RKO (cell line): Measurements from ENCODE around the gene EFCAB3.
"Not testable (repeated sequence)": the region's sequence is repeated elsewhere in the genome, so short reads cannot be mapped to it uniquely, and the experiment has no call there.

Experiments
- DNase-seq: peaks from one replicate; pipeline ENCODE4 v3.0.0-alpha.2; 2016; ENCODE audit warnings: low spot score

The EFCAB3 gene

GRCh38 chr17:62380253-62380652 lies at the start of gene EFCAB3:
Gene EFCAB3, plus strand, starts transcription at chr17:62380553. Its CDS starts 2,427 bp downstream, at chr17:62382980.
- DNase-seq: no peak

- DNase-seq: no peak
Observed at GRCh38 chr17:62336527-62336926, 43.8 kb upstream of the EFCAB3 start.

- no peak for DNase-seq
Observed at GRCh38 chr17:62343764-62344270, 36.5 kb upstream of the EFCAB3 start.

- DNase-seq: no peak
Observed at GRCh38 chr17:62351176-62351575, 29.2 kb upstream of the EFCAB3 start.

GRCh38 chr17:62366191-62366590 lies 14.2 kb upstream of the EFCAB3 start:
- DNase-seq: no peak

- DNase-seq: no peak
Observed at GRCh38 chr17:62381561-62381960, 1.2 kb downstream of the EFCAB3 start.

GRCh38 chr17:62388856-62389255 lies 8.5 kb downstream of the EFCAB3 start:
- no peak for DNase-seq

- DNase-seq: no peak
Observed at GRCh38 chr17:62392908-62393307, 12.6 kb downstream of the EFCAB3 start.

- no peak for DNase-seq
Observed at GRCh38 chr17:62398891-62399290, 18.5 kb downstream of the EFCAB3 start.

GRCh38 chr17:62405451-62405850 lies 25.1 kb downstream of the EFCAB3 start:
- DNase-seq: no peak

GRCh38 chr17:62413090-62413489 lies 32.7 kb downstream of the EFCAB3 start:
- DNase-seq: not testable (repeated sequence)

- peak; percentile 95 for DNase-seq
Observed at GRCh38 chr17:62423647-62424461, 43.5 kb downstream of the EFCAB3 start, which contains the start of gene METTL2A. Gene METTL2A, plus strand, starts transcription at chr17:62423897. Its CDS starts 6 bp downstream, at chr17:62423903.

- DNase-seq: not testable (repeated sequence)
Observed at GRCh38 chr17:62426214-62426613, 45.9 kb downstream of the EFCAB3 start.

- DNase-seq: not testable (repeated sequence)
Observed at GRCh38 chr17:62435251-62435650, 54.9 kb downstream of the EFCAB3 start.

GRCh38 chr17:62441181-62441580 lies 60.8 kb downstream of the EFCAB3 start:
- DNase-seq: not testable (repeated sequence)

- no peak for DNase-seq
Observed at GRCh38 chr17:62444063-62444462, 63.7 kb downstream of the EFCAB3 start.

GRCh38 chr17:62445791-62446190 lies 65.4 kb downstream of the EFCAB3 start:
- not testable (repeated sequence) for DNase-seq

GRCh38 chr17:62452195-62452594 lies 71.8 kb downstream of the EFCAB3 start:
- not testable (repeated sequence) for DNase-seq

GRCh38 chr17:62453041-62453440 lies 72.7 kb downstream of the EFCAB3 start:
- DNase-seq: not testable (repeated sequence)

- DNase-seq: not testable (repeated sequence)
Observed at GRCh38 chr17:62453656-62454055, 73.3 kb downstream of the EFCAB3 start.

- DNase-seq: not testable (repeated sequence)
Observed at GRCh38 chr17:62454111-62454510, 73.8 kb downstream of the EFCAB3 start.

GRCh38 chr17:62456016-62456415 lies 75.7 kb downstream of the EFCAB3 start:
- no peak for DNase-seq

GRCh38 chr17:62458483-62458882 lies 78.1 kb downstream of the EFCAB3 start:
- DNase-seq: not testable (repeated sequence)
